K562 (cell line): ENCODE data around the gene ADGRD1. TPM values are rescaled to one million over a fixed set of nuclear protein-coding genes. Genes with fewer than 3 reads are reported as not detected.

ENCODE experiments used
- ATAC-seq: fragments of 200-7000 bp; cut with Tn5 transposase; 3 replicates; pipeline ENCODE4 v1.9.1; 2020; ENCODE audit warnings: moderate library complexity
- BruUV-seq: library from RNA; stranded (reverse); fragments of 400-500 nt; replicated peaks from 2 replicates; lab custom pipeline; 2021; lab: Mats Ljungman, UMichigan
- CTCF ChIA-PET: fragments of 300-600 bp; formaldehyde crosslinking; extraction: SDS; loops from one replicate; lab custom pipeline; 2021; ENCODE audit warnings: low intra/inter-chr PET ratio; lab: Yijun Ruan, JAX
- POLR2A ChIA-PET: fragments of 300-600, 350-650 bp; sonication (Branson Sonifier 250); formaldehyde crosslinking; extraction: SDS; loops from one replicate; lab custom pipeline; 2021; ENCODE audit warnings: antibody characterized with exemption, inconsistent platforms; lab: Yijun Ruan, JAX
- DNase-seq, 4 experiments: peaks; one replicate each; pipeline versions ENCODE4 v3.0.0 to v3.0.0-alpha.2; 2011 to 2018; ENCODE audit warnings: low spot score in 3 of 4, mixed read lengths in 3 of 4; ENCODE audit errors: extremely low read depth in 1 of 4
- FAIRE-seq: peaks from 2 replicates; lab custom pipeline; 2011; peaks lifted over from hg19 to GRCh38; lab: Jason Lieb, UNC
- H2AFZ ChIP-seq: 2 replicates; pipeline ENCODE4 v1.6.0; 2011; ENCODE audit warnings: low read depth, low read length, control low read depth, inconsistent platforms
- H3K27ac ChIP-seq: fragments of 200-600 bp; 3 replicates; pipeline ENCODE4 v1.8.0; 2011; ENCODE audit warnings: low read depth, mild to moderate bottlenecking, control low read depth, inconsistent platforms, low read length, moderate library complexity, mixed read lengths; ENCODE audit errors: extremely low read depth
- H3K27me3 ChIP-seq, 2 experiments: fragments of 300-600 bp in 1 of 2; 2 replicates in 1 of 2; 3 replicates in 1 of 2; pipeline versions ENCODE4 v1.6.0 to v1.8.0; 2011; ENCODE audit warnings: inconsistent platforms in 2 of 2, low read length in 2 of 2, mild to moderate bottlenecking in 1 of 2, mixed read lengths in 1 of 2, moderate library complexity in 1 of 2; ENCODE audit not compliant: control insufficient read depth in 2 of 2, insufficient read depth in 2 of 2
- H3K36me3 ChIP-seq: fragments of 300-600 bp; 3 replicates; pipeline ENCODE4 v1.8.0; 2011; ENCODE audit warnings: mild to moderate bottlenecking, low read length, inconsistent platforms; ENCODE audit not compliant: control insufficient read depth, insufficient read depth
- H3K4me1 ChIP-seq, 2 experiments: fragments of 200-600 bp in 1 of 2; replicated peaks in 1 of 2; 2 replicates in 1 of 2; 3 replicates in 1 of 2; pipeline versions ENCODE4 v1.5.1 to v1.8.0; 2011; ENCODE audit warnings: inconsistent platforms in 2 of 2, low read length in 2 of 2, mild to moderate bottlenecking in 1 of 2, mixed read lengths in 1 of 2, moderate library complexity in 1 of 2; ENCODE audit not compliant: control insufficient read depth in 2 of 2, insufficient read depth in 2 of 2
- H3K4me2 ChIP-seq: 2 replicates; pipeline ENCODE4 v1.6.1; 2011; ENCODE audit warnings: low read length, control low read depth, inconsistent platforms, mixed read lengths; ENCODE audit not compliant: insufficient read depth
- H3K4me3 ChIP-seq: fragments of 200-600 bp; sonication (generic), shearing (Covaris generic); 2 replicates; pipeline ENCODE4 v1.5.1; 2016; ENCODE audit warnings: control low read depth, inconsistent platforms
- H3K79me2 ChIP-seq: fragments of 200-600 bp; 3 replicates; pipeline ENCODE4 v1.8.0; 2011; ENCODE audit warnings: low read length, inconsistent platforms; ENCODE audit not compliant: control insufficient read depth, insufficient read depth
- H3K9ac ChIP-seq, 2 experiments: 2 replicates each; pipeline versions ENCODE4 v1.6.0 to v1.6.1; 2011; ENCODE audit warnings: low read depth in 2 of 2, low read length in 2 of 2, control low read depth in 1 of 2, inconsistent platforms in 1 of 2, mild to moderate bottlenecking in 1 of 2, mixed read lengths in 1 of 2; ENCODE audit not compliant: insufficient read depth in 1 of 2
- H3K9me1 ChIP-seq: one replicate; pipeline ENCODE4 v1.6.0; 2011; ENCODE audit warnings: inconsistent platforms, mild to moderate bottlenecking, low read length, moderate library complexity; ENCODE audit not compliant: control insufficient read depth, insufficient read depth
- H3K9me3 ChIP-seq: replicated peaks from 2 replicates; pipeline ENCODE4 v1.5.1; 2011; ENCODE audit warnings: low read depth, low read length, inconsistent platforms; ENCODE audit not compliant: control insufficient read depth, insufficient read depth
- H4K20me1 ChIP-seq: replicated peaks from 2 replicates; pipeline ENCODE4 v1.6.1; 2011; ENCODE audit warnings: low read length, inconsistent platforms, mixed read lengths; ENCODE audit not compliant: control insufficient read depth, insufficient read depth
- ARID1B ChIP-seq: fragments of 450-650 bp; IDR thresholded peaks from 2 replicates; pipeline ENCODE4 v1.6.1; 2016; ENCODE audit warnings: antibody characterized with exemption, mild to moderate bottlenecking, inconsistent platforms
- BRD9 ChIP-seq: fragments of 450-650 bp; IDR thresholded peaks from 2 replicates; pipeline ENCODE4 v1.6.1; 2018; ENCODE audit warnings: low read depth; ENCODE audit not compliant: partially characterized antibody
- CLOCK ChIP-seq: fragments of 250-450 bp; sonication (Bioruptor Pico); IDR thresholded peaks from 2 replicates; pipeline ENCODE4 v1.4.0; 2020; ENCODE audit warnings: mild to moderate bottlenecking, moderate library complexity, borderline replicate concordance
- CSDE1 ChIP-seq, 2 experiments: fragments of 450-650 bp; IDR thresholded peaks; 2 replicates each; pipeline ENCODE4 v1.6.1; 2016; ENCODE audit warnings: mild to moderate bottlenecking in 1 of 2
- ETS2 ChIP-seq: IDR thresholded peaks from 2 replicates; pipeline ENCODE4 v1.6.1; 2016; ENCODE audit warnings: borderline replicate concordance, missing genetic modification characterization, mild to moderate bottlenecking, moderate library complexity, missing compliant biosample characterization; ENCODE audit not compliant: poor library complexity, severe bottlenecking
- EZH2 ChIP-seq: IDR thresholded peaks from 2 replicates; pipeline ENCODE4 v1.6.1; 2012; ENCODE audit warnings: low read depth, mild to moderate bottlenecking, inconsistent platforms, low read length, borderline replicate concordance
- FOXO4 ChIP-seq: fragments of 450-650 bp; formaldehyde crosslinking; IDR thresholded peaks from 2 replicates; pipeline ENCODE4 v1.4.0; 2020; ENCODE audit warnings: mild to moderate bottlenecking, moderate library complexity
- IRF2 ChIP-seq: sonication (generic); formaldehyde crosslinking; IDR thresholded peaks from 2 replicates; pipeline ENCODE4 v1.8.1; 2022; ENCODE audit warnings: mild to moderate bottlenecking, missing genetic modification reagents
- MCM7 ChIP-seq, 2 experiments: fragments of 450-650 bp; IDR thresholded peaks; 2 replicates each; pipeline ENCODE4 v1.6.1; 2016 to 2018
- NFYB ChIP-seq: IDR thresholded peaks from 2 replicates; pipeline ENCODE4 v1.6.1; 2011; ENCODE audit warnings: mild to moderate bottlenecking, moderate library complexity; ENCODE audit not compliant: insufficient read length; ENCODE audit errors: extremely low read depth
- PTBP1 ChIP-seq: fragments of 200-400 bp; formaldehyde crosslinking; IDR thresholded peaks from 2 replicates; pipeline ENCODE4 v1.6.1; 2017; ENCODE audit warnings: low read depth, low read length
- RHOXF2B ChIP-seq: fragments of 250-450 bp; sonication (Bioruptor Pico); conservative IDR thresholded peaks from 2 replicates; pipeline ENCODE4 v1.5.1; 2021
- SAFB2 ChIP-seq: fragments of 200-400 bp; formaldehyde crosslinking; IDR thresholded peaks from 2 replicates; pipeline ENCODE4 v1.6.1; 2018; ENCODE audit warnings: borderline replicate concordance, low read length, low read depth, moderate library complexity; ENCODE audit not compliant: severe bottlenecking
- TCF3 ChIP-seq: sonication (generic); formaldehyde crosslinking; IDR thresholded peaks from 2 replicates; pipeline ENCODE4 v1.4.0; 2020; ENCODE audit warnings: mild to moderate bottlenecking, missing genetic modification reagents
- XRCC5 ChIP-seq: fragments of 200-400 bp; formaldehyde crosslinking; IDR thresholded peaks from 2 replicates; pipeline ENCODE4 v1.6.1; 2017; ENCODE audit warnings: low read depth, mild to moderate bottlenecking, low read length
- WGBS: fragments of 100-300 bp; shearing (Covaris generic); methylation state at CpG from one replicate; pipeline ENCODE4 v1.1.6; 2016; ENCODE audit warnings: low coverage, mixed read lengths; ENCODE audit not compliant: insufficient coverage; ENCODE audit errors: missing lambda C conversion rate; 5-methylcytosine and 5-hydroxymethylcytosine counted together
- in situ Hi-C: fragments of 300-500 bp; cut with MboI; formaldehyde crosslinking; loops from 4 replicates; pipeline ENCODE4 v1.15.0; 2018; ENCODE audit warnings: inconsistent platforms, mixed read lengths
- intact Hi-C: fragments of 100-400 bp; cut with micrococcal nuclease; formaldehyde crosslinking; loops from 2 replicates; pipeline ENCODE4 v1.14.2; 2022
- polyA plus RNA-seq, 8 experiments: library from polyadenylated mRNA; depleted of rRNA in 4 of 8; stranded (reverse) in 5 of 8; unstranded in 3 of 8; fragments of >200 nt; fragmentation: Nextera tagmentation in 2 of 8; fragmentation: Illumina TruSeq in 1 of 8; extraction: Ambion mirVana in 2 of 8; extraction: Trizol in 1 of 8; gene quantifications; 2 replicates each; pipeline versions ENCODE4 v1.2.1 to v1.2.3, GENCODE V29; 2011 to 2014; ENCODE audit warnings: inconsistent platforms in 1 of 8, missing spikeins in 1 of 8
- total RNA-seq, 7 experiments: library from RNA; depleted of rRNA in 6 of 7; stranded (reverse); fragments of >200 nt in 6 of 7; fragmentation: Illumina TruSeq in 2 of 7; extraction: Trizol in 2 of 7; gene quantifications; 2 replicates each; pipeline versions ENCODE4 v1.2.1 to v1.2.3, GENCODE V29; 2011 to 2021; ENCODE audit warnings: low replicate concordance in 1 of 7

ADGRD1 gene
- total and polyA plus RNA-seq, 9 of the 15 experiments (the other 6 are each of a cell fraction or from before 2014, with no cell fraction given) = 1.7 to 11.7 (median 3.3) TPM

- no peaks in the 10 kb centered on the region for H3K9me1 ChIP-seq
- no peak overlapping the region for H3K27ac ChIP-seq
- H3K36me3 ChIP-seq = no peaks in the 10 kb centered on the region
- TF ChIP-seq ETS2 (tag) = no peak
- TF ChIP-seq ARID1B = no peak
- no peak for TF ChIP-seq CSDE1 (IDR thresholded peaks at IDR 0.05)
- TF ChIP-seq MCM7 (IDR thresholded peaks at IDR 0.05) = no peak
- TF ChIP-seq NFYB = no peak
- no peak for TF ChIP-seq PTBP1
- no peak for TF ChIP-seq EZH2
- TF ChIP-seq TCF3 (CRISPR knock-in tag) = no peak
- no peak for TF ChIP-seq SAFB2
- TF ChIP-seq BRD9 = no peak
- TF ChIP-seq IRF2 (CRISPR knock-in tag) = no peak
- TF ChIP-seq RHOXF2B (CRISPR knock-in tag) = no peak
- no peak for TF ChIP-seq XRCC5
- TF ChIP-seq FOXO4 (CRISPR knock-in tag) = no peak
- no peak for TF ChIP-seq CLOCK (CRISPR knock-in tag)
- intact Hi-C loops = no loop called here
- H3K4me2 ChIP-seq = no peak overlapping the region
- no peak for FAIRE-seq
- no peak overlapping the region for H3K4me3 ChIP-seq
- peaks cover 0 to 46% of the 10 kb centered on the region in 2 experiments; a peak in 2 of 5 replicates for H3K27me3 ChIP-seq
- in situ Hi-C loops = no loop called here
- 20% methylated on average over 34 of the region's 34 CpGs for WGBS
- H4K20me1 ChIP-seq = no peaks in the 10 kb centered on the region; the same call in 1 of the 2 replicates
- H3K9ac ChIP-seq = no peak overlapping the region; a peak in 1 of 4 replicates
- H3K4me1 ChIP-seq = peaks cover 0 to 14% of the 10 kb centered on the region in 2 experiments; a peak in 1 of 5 replicates
- ChIA-PET POLR2A (interaction anchor here (0.6 kb wide), 2 partner anchors 10 to 629 kb away, joined by 3 read pairs; no protein-coding TSS in a partner anchor), CTCF (no interaction called here)
- no peaks in the 10 kb centered on the region for H3K9me3 ChIP-seq
- no TSS peak for BruUV-seq
- H3K79me2 ChIP-seq = no peaks in the 10 kb centered on the region
- DNase-seq = no peak
- H2AFZ ChIP-seq = no peak overlapping the region
- ATAC-seq = no peak
Observed at GRCh38 chr12:131138638-131139362, 185.1 kb downstream of the ADGRD1 start.
